Fibroblast of skin of right quadriceps (primary cell): ENCODE measurements around the gene ARSI.
A peak's percentile ranks its signal among the peaks of the same experiment; 100 is the strongest.

Source experiments
- DNase-seq: peaks from one replicate; pipeline ENCODE4 v3.0.0-alpha.2; 2013

The ARSI gene

DNA sequence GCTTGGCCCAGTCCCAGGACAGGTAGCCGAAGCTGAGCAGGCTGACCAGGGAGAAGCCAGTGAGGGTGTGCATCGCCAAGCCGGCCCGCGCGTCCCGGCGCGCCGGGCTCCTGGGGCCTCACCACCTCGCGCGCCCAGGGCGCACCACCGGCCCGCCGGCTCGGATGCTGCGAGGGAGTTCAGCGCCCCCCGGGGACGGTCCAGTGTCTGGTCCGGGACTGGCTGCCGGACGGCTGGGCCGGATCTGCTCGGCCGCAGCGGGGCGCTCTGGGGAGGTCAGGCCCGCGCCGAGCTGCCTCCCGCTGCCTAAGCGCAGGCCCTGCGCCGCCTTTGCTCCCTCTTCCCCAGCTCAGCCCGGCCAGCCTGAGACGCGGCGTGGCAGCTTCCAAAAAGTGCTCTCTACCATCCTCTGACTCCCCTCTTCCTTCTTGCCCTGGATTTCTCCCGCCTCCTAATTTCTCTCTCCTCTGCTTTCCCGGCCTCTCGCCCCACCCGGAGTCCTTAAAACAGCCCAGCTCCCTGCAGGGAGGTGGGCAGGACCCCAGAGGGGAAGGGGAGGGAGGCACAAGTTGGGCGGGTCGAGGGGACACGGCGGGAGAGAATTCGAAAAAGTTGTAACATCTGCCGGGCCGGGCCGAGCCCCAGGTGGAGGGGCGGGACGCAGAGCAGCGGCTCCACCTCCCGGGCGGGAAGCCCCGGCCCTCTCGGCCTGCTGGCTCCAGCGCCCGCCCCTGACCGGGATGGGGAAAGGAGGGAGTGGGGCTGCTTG lies at the start of gene ARSI:
Gene ARSI, minus strand, starts transcription at position 605 of the 769 bp plus-strand sequence. Its CDS starts 532 bp downstream, at position 73.
- peak; percentile 91 for DNase-seq

DNA sequence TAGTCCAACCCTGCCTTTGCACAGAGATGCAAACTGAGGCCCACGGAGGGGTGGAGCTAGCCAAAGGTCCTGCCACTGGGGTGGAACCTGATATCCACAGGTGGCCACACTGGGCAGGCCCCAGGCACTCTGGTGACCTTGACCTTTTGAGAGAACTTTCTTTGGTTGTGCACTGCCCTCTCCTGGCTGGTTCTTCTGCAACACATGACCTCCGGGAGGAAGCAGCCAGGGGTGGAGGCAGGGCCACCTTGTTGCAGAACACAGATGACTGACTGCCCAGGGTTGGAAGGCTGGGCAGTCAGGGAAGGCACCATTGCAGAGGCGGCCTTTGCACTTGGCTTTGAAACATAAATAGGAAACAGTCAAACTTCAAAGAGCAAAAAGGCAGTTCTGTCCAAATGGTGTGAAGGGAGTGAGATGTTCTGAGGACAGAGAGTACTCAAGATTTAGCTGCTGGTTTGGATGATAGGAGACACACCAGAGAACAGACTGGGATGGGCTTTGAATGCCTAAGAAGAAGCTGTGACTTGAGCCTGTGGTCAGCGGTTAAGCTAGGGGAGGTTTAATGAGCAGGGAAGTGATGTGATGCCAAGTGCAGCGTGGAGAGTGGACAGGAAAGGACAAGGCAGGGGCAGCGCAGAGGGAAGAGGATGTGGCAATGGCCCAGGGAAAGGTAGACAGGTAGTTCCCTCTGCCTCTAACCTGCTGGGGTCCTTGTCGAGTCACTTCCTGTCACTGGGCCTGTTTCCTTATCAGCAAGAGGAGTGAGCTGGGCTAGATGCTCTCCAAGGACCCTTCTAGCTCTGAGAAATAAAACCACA lies 48.0 kb upstream of the ARSI start:
- peak; percentile 50 for DNase-seq

DNA sequence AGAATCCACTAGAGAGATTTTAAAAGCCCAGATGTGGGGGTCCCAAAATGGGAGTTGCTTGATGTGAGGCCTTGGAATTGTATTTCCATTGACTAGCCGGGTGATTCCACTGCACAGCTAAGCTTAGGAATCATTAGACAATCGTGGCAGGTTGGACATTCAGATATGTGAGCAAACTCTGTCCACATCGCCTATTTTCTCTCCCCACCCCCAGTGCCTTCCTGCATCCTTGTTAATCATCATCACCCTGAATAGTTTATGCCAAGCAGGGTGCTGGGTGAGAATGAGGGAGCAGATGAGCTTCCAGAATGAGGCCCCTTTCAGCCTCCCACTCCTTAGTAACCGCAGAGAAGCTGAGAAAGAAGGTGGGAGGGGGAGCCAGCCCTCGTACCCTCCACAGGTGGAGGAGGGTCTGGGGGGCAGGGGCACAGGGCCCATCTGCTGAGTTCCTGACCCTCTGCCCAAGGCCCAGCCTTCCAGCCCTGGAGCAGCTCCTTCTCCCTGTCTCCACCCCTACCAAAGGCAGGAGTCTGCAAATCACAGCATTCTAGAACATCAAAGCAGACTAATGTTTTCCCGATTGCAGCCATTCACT lies 47.1 kb upstream of the ARSI start:
- no peak for DNase-seq

DNA sequence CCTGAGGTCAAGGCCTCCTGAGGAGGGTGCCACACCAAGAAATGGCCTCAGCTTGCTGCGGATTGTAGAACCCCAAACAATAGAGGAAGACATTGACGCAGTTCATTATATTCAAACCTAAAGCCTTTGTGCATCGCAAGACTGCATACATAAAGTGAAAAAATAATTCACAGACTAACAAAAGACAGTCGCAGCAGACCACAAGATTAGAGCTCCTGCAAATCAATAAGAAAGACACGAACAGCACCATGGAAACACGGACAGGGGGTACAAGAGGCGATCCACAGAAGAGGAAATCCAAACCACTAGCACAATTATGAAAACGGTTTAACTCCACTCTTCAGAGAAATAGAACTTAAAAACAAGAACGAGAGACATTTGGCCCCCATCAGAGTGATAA lies 44.7 kb upstream of the ARSI start:
- no peak for DNase-seq

DNA sequence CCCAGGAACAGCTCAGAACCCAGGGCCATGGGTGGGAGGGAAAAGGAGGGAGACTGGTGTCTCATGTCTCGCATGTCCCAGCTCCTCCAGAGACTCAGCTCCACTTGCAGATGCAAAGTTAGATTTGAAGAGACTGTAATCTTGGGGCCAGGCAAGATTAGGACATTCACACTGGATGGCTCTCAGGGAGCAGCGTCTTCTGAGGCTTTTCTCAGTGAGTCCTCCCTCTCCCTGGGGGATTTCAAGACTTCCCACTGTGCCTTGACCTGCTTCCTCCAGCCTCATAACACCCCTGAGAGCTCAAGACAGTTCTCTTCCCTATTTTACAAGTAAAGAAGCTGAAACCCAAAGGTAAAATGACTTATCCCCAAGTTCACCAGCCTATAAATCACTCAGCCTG lies 44.3 kb upstream of the ARSI start:
- DNase-seq: no peak

DNA sequence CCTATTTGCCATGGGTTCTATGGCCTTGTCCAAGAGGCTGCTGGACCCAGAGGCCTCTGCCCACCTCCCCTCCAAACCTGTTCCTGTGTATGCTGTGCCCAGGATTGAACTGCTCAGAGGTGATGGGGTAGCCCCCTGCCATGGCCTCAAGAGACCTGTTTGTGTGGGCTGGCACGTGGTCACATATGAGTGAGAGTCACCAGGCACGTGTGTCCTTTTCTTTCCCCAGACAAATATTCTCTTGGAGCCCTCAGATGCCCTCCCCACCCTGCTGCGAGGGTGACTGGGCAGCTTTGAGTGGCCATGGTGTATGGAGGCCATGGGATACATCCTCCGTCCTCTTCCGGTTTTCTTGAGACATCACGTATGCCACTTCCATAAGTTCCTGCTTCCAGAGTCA lies 43.9 kb upstream of the ARSI start:
- DNase-seq: no peak

DNA sequence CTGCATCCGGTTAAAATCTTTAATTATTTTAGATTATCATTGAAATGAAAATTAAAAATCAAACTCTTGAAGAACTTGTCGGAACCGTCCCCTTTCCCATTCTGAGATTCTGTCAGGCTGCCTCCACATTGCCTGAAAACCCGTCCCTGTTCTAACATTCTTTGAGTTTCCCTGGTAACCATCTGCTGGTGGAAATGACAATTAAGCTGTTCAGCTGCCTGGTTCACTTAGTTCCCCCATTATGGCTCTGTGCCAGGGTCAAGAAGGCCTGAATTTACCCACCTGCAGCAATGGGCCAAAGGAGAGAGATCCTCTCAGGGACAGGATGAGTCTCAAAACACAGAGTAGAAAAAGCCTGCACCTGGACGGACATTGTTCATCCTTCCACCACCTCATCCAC lies 43.0 kb upstream of the ARSI start:
- no peak for DNase-seq

DNA sequence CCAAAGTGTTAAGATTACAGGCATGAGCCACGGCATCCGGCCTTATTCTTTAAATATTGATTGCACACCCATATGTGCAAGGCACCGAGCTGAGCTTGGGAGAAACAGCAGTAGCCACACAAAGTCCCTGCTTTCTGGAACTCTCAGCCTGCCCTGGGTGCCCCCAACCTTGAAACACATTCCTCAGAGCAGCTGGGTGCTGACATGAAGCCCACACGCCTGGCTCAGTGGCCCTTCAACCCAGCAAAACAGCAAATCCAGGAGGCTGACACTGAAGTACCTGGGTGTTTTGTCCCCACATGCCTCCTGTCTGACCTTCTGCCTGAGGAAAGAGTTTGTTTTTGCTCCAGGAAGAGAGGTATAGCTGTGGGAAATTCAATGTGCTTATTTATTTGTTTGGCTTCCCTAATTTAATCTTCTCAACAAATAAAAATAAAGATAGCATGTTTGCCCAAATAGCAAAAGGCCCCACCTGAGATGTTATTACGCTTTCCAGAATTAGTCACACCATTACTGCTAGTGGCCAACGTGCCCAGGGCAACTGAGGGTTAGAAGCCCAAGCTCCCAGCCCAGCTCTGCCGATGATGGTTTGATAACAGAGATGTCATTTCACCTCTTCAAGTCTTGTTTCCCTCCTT lies 41.4 kb upstream of the ARSI start:
- no peak for DNase-seq

DNA sequence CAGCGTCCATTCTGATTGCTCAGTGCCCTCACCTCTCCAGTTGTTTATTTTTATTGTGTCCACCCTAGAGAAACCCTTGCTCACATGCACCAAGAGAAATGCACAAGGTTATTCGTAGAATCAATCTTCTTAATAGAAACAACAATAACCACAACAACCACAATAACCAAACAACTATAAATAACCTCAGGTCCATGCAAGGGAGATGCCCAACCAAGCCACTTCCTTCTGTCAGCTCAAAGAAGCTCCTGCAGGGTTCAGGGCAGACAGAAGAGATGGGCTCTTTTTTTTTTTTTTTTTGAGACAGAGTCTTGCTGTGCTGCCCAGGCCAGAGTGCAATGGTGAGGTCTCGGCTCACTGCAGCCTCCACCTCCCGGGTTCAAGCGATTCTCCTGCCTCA lies 39.9 kb upstream of the ARSI start:
- DNase-seq: no peak

DNA sequence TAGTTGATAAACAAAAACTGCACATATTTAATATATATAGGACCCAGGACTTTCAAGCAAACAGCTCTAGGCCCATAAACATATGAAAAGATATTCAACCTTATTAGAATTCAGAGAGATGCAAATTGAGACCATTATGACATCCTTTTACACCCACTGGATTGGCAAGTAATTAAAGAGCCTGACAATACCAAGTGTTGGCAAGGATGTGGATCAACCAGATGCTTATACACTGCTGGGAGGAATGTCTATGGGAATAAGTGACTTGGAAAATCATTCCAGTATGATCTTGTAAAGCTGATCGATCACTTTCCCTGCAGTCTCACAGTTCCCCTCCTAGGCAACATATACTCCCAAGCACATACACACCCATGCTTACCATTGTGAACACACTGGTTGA lies 39.3 kb upstream of the ARSI start:
- no peak for DNase-seq

DNA sequence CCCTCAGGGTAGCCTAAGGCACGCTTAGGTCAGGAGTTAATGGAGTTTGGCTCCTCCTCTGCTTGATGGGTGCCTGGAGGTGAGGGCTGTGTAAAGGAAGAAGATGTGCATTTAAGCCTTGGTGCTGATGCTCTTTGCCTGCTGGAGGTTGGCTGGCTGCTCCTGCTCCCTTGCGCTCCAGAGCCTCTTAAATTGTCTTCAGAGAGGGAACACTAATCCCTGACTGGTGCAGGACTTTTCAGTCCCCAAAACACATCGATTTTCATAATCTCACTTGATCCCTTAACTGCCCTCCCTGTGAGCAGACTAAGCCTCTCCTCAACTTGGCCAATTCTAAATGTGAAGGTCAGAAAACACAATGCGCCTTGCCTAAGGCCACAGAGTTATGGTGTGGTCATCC lies 38.6 kb upstream of the ARSI start:
- no peak for DNase-seq

DNA sequence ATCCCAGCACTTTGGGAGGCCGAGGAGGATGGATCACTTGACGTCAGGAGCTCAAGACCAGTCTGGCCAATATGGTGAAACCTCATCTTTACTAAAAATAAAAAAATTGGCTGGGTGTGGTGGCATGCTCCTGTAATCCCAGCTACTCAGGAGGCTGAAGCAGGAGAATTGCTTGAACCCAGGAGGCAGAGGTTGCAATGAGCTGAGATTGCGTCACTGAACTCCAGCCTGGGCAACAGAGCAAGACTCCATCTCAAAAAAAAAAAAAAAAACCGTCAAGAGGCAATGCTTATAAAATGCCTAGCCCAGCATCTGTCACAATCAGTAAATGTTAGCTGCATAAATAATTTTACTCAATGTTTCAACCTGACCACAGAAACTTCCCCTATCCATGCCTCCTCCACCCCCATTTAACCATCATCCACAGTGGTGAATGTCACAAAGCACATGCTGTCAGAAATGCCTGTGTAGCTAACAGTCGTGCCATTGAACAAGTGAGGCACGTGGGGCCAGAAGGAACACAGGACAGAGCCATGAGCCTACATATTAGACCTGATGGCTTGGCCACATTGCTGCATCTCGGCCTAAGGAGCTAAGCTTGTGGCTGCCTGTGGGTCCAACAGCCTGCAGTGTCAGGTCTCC lies 38.0 kb upstream of the ARSI start:
- DNase-seq: no peak

DNA sequence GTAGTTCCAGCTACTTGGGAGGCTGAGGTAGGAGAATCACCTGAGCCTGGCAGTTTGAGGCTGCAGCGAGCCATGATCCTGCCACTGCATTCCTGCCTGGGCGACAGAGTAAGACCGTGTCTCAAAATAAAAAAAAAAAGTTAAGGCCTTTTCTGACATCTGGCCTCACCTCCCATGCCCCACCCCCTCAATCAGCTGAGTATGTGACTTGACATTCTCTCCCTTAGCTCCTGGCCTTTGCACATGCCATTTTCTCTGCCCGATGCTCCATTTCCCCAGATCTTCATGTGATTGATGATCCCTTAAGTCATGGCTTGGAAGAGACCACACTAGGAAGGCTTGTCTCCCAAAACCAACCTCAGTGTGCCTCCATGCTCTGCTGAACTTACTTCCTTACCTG lies 37.1 kb upstream of the ARSI start:
- DNase-seq: no peak

DNA sequence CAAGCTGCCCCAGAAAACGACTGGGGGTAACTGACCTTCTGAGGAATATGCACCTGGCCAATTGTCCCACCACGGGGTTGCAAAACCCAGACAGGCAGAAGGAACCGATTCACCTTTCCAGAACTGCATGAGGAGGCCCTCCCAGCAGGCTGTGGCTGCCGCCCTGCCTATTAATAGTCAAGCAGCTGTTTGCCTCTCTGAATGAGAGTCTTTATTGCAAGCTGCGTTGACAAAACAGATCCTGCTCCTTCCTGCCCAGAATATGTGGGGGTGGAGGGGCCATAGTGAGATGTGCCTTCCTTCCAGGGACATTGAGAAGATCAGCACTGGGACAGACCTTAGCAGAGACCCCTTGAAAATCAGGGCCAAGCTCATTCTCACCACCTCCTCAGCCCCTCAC lies 36.5 kb upstream of the ARSI start:
- DNase-seq: no peak

DNA sequence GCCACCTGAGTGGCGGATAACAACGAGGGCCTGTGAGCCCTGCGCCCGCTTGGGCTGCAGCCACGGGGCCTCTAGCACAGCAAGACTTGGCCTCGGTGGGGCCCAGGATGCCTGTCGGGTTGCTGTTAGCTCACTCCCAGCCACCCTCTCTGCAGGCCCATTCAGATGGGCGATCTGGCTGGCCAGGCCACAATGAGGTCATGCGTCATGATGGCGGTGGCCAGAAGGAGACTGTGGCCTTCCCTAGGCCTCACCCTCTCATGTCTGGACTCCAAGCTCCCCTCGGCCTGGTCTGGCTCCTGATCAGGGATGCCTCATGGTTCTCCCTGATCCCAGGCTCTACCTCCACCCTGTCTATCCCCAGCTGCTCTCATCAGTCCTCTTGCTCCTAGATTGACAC lies 35.8 kb upstream of the ARSI start:
- DNase-seq: no peak

DNA sequence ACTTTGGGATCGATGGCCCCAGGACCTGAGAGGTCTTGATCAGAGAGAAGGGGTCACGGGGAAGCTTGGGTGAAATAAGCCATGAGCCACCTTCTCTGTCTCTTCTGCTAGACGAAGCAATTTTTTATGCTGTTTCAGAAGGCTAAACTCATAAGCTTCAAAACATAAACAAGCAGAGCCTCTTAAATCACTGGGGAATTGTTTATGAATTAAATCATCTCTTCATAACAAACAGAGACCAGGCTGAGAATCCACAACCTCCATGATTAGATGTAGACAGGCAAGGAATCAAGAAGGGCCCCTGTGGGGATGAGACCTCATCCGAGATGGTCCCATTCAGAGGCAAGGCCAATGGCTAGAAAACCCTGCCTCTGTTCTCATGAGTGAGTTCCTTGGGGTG lies 33.1 kb upstream of the ARSI start:
- DNase-seq: no peak

DNA sequence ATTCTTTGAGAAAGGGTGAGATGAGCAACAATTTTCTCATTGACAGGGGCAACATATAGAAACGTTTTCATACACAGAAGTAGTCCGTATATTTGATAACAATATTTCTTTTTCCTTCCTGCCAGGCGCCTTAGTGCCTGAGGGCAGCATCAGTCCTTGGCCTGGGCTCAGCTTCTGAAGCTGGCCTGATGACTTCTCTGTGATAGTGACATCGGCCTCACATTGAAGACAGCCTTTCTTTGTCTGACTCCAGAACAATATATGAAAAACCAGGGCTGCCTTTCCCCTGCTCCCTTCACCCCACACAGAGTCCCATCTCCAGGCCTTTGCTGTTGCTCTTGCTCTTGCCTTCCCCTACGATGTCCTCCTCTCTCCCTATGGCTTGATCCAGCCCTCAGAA lies 30.7 kb upstream of the ARSI start:
- no peak for DNase-seq

DNA sequence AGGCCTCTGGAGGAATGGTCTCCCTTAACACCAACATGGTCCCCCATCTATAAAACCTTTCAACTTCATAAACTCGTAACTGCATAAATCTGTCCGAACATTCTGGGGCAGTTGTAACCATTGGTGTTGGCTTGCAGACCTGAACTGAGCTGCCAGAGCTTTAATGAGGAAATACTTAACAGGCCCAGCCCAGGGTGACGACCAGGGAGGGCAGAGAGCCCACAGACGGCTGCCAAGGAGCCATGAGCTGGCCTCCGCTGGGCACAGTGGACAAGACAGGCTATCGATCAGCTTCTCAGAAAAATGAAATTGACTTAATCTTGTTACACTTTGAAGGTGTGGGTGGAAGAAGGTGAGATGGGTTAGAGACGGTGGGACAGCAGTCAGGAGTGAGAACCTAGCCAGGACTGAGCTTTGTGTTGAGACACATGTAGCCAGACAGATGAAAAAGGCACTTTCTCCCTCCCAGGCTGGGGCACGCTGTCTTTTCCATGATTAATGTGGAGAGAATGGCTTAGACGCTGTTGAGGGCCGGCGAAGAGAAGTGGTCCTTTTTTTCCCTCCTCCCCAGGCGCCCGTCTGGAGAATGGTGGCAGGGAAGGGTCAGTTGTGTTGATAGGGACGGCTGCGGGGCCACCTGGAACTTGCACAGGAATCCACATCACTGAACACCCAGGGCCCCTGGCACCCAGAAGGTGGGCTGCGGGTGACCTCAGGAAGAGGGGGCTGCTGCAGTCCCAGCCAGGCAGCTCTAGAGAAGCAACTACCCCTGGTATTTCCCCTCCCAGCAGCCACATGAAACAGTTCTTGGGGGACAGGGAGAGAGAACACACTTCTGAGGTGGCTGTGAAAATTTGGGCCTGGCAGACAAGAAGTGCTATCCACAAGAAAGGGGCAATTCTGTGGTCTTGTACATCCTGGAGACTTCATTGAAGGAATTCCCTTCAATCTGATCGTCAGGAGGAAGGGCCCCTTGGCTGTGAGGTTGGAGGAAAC lies 27.5 kb upstream of the ARSI start:
- no peak for DNase-seq

DNA sequence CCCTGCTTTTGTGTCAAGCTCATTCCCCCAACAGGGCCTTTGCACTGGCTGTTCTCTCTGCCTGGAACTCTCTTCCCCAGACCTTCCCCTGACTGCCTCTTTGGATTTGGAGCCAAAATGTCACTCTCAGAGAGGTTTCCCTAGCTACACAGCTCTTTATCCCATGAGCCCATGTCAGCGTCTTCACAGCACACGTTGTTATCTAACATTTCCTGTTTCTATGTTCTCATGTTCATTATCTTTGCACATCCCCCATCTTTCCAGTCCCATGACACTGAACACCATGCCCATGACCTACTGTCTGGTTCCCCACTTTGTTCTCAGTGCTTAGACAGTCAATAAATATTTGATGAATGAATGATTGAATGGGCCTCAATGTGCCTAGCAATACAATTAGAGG lies 26.3 kb upstream of the ARSI start:
- DNase-seq: no peak

DNA sequence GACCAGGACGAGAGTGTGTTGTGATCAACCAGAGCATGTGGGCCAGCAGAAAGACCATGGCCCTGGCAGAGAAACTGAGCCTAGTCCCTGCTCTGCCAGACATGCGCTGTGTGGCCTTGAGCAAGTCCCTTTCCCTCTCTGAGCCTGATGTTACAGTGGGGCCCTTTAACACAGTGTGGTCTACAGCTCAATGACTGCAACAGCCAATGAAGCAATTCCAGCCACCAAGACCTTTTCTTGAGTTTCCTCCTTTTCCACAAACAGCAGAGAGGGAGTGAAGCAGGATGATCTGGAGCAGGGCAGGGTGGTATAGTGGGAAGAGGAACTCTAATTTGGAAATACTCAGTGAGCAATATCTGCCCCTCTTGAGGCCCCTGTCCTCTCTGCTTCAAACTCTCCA lies 25.8 kb upstream of the ARSI start:
- DNase-seq: no peak

DNA sequence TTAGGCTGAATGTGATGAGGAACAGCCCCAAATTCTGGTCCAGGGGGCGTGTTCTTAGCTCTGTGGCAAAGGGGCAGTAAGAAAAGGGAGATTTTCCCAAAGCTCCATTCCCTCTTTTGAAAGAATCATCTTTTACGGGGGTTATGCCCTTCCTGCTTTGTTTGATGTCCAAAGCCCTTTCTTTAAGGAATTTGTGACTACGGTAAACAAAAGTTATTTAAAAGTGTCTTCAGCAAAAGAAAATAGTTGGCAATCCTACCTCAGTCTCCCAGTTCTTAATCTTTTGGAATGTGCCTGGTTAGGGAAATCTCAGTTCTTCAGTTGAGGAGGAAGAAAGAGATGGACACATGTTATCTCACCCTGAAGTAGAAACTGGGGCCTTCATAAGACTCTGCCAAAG lies 24.4 kb upstream of the ARSI start:
- no peak for DNase-seq

DNA sequence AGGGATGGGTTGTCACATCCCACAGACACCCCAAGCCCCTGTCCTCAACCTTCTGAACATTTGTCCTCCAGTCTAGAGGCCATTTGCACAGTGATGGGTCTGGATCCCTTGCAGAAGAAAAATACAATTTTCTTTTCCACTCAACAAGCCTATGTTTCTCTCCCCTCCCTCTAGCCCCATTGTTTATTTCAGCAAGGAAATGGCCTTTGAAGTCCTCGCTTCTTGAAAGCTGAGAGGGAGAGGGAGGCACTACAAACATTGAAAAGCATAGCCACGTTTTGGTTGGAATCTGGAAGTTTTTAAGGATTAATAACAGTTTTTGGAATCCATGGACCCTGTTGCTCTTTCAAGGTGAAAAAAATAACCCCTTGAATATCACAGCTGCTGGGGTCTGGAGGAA lies 24.0 kb upstream of the ARSI start:
- no peak for DNase-seq
